DMS 273 treated with DMSO at 0.1 percent for 48 hours (cell line): ENCODE measurements around the gene PDE6C.

ENCODE experiments used
- DNase-seq: peaks from one replicate; lab custom pipeline; 2025; lab: John Stamatoyannopoulos, UW

PDE6C gene

GRCh38 chr10:93612311-93612710, at the start of gene PDE6C:
Gene PDE6C, plus strand, starts transcription at chr10:93612537. Its CDS starts 189 bp downstream, at chr10:93612726.
- no peak for DNase-seq

DNA sequence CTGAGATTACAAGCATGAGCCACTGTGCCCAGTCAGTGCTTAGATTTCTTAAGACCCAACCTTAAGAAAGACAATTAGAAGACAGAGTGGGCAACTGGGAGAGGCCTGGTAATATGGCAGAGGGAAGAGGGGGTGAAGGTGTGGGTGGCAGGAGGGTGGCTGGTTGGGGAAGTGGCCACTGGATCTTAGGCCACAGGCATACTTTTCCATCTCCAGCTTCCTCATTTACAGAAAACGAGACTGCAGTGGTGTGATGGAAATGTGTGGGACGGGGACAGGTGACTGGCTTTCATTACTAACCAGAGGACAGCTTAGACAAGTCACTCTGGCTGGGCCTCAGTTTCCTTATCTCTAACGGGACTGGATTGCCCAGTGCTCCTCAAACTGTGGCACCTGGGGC, 46.9 kb upstream of the PDE6C start:
- DNase-seq = no peak

- DNase-seq = no peak
Measured at GRCh38 chr10:93566435-93567276, 45.7 kb upstream of the PDE6C start, which contains the start of gene FFAR4. Gene FFAR4, plus strand, starts transcription at chr10:93566665. Its CDS starts 56 bp downstream, at chr10:93566721.

- no peak for DNase-seq
Measured at GRCh38 chr10:93567277-93568104, 44.8 kb upstream of the PDE6C start.

- DNase-seq = no peak
Measured at GRCh38 chr10:93568105-93568390, 44.3 kb upstream of the PDE6C start.

GRCh38 chr10:93570383-93570782, 42.0 kb upstream of the PDE6C start:
- DNase-seq = no peak

- no peak for DNase-seq
Measured at GRCh38 chr10:93572606-93573005, 39.7 kb upstream of the PDE6C start.

- DNase-seq = no peak
Measured at GRCh38 chr10:93573051-93573909, 39.1 kb upstream of the PDE6C start.

DNA sequence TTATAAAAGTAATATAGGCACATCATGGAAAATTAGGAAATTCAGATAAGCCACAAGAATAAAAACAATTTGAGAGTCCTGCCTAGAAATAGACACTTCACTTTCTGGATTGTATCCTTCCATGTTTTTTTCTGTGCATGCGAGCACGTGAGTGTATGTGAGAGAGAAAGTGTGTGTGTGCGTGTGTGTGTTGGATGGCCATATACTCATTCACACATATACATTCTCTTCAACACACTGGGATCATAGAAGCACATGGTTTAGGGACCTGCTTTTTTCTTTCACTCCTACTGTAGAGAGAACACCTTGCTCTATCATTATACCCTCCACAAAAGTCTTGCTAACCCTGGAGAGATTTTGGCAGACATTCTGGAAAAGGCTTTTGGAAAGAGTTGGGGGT, 38.4 kb upstream of the PDE6C start:
- no peak for DNase-seq

DNA sequence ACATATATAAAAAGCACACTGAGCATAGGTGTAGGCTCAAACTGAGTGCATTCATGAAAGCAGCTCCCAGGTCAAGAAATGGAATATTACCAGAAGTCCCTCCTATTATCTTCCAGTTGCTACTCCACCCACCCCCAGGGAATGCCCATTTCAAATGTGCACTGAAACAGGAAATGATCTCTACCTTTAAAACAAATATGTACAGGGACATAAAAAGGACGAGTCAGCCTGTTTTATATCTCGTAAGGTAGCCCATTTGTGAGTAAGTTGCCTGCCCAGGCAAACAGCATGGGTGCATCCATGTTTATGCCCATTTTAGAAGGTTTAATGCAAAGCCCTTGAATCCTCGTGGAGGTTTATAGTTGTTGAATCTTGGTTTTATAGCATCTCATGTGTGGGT, 35.4 kb upstream of the PDE6C start:
- no peak for DNase-seq

DNA sequence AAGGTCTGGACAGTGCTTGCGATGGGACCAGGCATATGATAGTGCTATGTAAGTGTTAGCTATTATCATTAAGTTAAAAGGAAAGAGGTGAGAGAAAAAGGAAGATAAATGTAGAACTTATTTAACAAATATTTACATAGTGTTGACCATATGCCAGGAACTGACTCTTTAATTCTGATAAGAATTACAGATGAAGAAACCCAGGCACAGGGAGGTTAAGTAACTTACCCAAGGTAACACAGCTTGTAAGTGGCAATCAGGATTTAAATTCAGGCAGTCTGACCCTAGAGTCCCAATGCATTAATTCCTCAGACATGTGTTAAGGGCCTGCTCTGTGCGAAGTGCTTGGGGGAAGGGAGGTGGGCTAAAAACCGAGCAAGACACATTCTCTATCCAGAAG, 34.8 kb upstream of the PDE6C start:
- DNase-seq = no peak

- DNase-seq = no peak
Measured at GRCh38 chr10:93579089-93579488, 33.2 kb upstream of the PDE6C start.

DNA sequence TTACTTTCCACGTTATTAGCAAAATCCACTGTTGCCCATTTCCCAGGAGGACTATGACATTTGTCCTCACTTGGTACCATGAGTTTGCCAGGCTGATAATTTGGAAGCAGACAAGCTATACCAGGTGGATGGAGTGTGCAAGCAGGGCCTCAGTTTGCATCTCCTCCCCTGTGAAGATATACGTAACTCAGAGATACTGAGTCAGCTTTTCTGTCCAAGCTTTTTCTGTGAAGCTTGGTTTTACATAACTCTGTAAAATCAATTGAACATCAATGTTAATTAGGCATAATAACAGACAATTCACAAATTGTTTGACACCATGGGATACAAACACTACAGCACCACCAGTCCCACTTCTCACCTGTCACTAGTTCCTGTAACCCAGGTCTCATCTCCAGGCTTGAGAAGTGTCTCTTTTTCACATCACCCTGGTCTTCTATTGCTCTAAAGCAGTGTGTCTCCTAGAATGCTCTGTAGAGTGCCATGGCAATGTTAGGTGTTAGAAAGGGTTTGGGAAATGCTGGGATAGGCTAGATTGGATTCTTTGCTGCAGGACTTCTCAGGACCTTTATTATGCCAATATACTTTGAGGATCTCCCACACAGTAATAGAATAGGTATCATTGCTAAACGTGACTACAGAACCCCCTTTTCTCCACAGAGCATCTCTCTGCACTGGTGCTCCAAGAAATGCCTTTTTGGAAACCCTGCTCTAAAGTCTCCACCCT, 32.2 kb upstream of the PDE6C start:
- no peak for DNase-seq

- no peak for DNase-seq
Measured at GRCh38 chr10:93580828-93581227, 31.5 kb upstream of the PDE6C start.

DNA sequence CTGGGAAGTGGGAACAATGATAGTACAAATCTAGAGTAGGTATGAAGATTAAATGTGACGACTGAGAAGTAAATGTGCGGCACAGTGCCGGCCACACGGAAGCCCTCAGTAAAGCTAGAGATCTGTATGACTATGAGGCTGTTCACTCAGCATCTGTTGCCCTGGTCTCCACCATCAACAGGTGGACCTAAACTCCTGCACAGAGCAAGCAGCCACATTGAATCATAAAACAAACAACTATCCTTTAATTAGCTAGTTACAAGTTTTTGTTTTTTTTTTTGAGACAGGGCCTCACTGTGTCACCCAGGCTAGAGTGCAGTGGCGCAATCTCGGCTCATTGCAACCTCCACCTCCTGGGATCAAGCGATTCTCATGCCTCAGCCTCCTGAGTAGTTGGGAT, 27.9 kb upstream of the PDE6C start:
- no peak for DNase-seq

GRCh38 chr10:93589648-93590562, 22.4 kb upstream of the PDE6C start:
- DNase-seq = no peak

- no peak for DNase-seq
Measured at GRCh38 chr10:93590638-93591037, 21.7 kb upstream of the PDE6C start.

DNA sequence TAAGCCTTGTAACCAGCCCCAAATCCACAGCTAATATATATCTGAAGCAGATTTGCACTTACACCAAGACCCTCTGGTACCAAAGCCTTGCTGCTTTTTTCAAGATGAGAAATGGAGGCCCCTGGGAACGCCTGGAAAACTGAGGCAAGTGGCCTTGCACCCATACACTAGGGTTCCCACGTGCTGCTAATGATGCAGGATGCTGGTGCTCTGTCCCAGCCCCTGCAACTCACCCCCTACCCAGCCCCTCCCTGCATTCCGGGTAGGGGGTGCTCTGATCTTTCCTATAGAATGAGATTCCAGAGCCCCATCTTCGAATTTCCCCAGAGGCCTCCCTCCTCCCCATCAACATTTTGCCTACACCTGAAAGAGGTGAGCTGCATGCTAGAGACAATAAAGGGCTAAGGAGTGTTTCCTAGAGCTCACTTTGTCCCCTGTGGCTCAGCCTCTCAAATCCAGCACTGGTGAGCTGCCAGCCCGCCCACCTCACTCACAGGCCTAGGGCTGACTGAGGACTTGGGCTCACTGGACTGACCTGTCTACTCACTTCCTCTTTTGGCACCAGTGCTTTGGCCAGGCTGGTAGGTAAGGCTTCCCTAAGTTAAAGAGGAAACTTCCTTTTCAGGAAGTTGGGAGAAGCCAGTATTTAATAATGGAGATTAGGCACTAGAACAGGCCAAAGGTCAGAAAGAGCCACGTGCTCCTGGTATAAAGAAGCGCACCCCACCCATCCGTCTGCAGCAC, 21.1 kb upstream of the PDE6C start:
- DNase-seq = no peak

DNA sequence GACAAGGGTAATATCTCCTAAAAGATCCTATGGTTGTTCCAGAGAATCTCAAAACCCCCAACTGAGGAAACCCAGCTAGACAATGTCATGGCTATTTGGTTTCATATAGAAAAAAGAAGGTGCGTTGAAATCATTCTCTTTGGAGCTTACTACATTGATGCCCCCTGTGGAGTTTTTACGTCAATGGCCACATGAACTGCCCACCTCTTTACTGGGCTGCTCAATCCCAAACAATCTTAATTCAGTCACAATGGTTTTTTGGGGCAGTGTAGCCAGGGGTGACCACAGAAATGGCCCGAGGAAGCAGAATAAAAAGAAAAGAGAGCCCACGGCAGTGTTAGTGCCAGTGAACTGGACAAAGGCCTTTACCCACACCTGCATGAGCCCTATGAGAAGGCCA, 19.1 kb upstream of the PDE6C start:
- DNase-seq = no peak

GRCh38 chr10:93593749-93594148, 18.6 kb upstream of the PDE6C start:
- DNase-seq = no peak
